Measurements from ENCODE around the gene IL4R.

Gene IL4R

GRCh38 chr16:27333104-27333503 lies 19.3 kb downstream of the IL4R start:
- Histone ChIP-seq H3K4me3 (IDR thresholded peaks at IDR 0.05; ENCODE audit: insufficient read depth, low read depth, low read length) (no peak overlapping the region), H3K27ac (no peak overlapping the region), H3K36me3 (ENCODE audit: insufficient read depth) (no peaks in the 10 kb centered on the region), H3K4me1 (ENCODE audit: low read depth, poor library complexity, severe bottlenecking) (no peaks in the 10 kb centered on the region), H3K27me3 (ENCODE audit: insufficient read depth, low read depth) (no peaks in the 10 kb centered on the region), H4K20me1 (ENCODE audit: insufficient read depth) (no peaks in the 10 kb centered on the region), H3K79me2 (ENCODE audit: insufficient read depth, low read depth) (no peaks in the 10 kb centered on the region), H2AFZ (ENCODE audit: low read depth) (no peak overlapping the region), H3K4me2 (no peak overlapping the region), H3K9ac (no peak overlapping the region)
- TF ChIP-seq CTCF (conservative IDR thresholded peaks at IDR 0.05; ENCODE audit: low read depth, low read length), result no peak

GRCh38 chr16:27333549-27333948 lies 19.8 kb downstream of the IL4R start:
- Histone ChIP-seq H3K9ac (no peak overlapping the region), H4K20me1 (ENCODE audit: insufficient read depth) (no peaks in the 10 kb centered on the region), H3K27ac (no peak overlapping the region), H3K79me2 (ENCODE audit: insufficient read depth, low read depth) (no peaks in the 10 kb centered on the region), H2AFZ (ENCODE audit: low read depth) (no peak overlapping the region), H3K4me1 (ENCODE audit: low read depth, poor library complexity, severe bottlenecking) (no peaks in the 10 kb centered on the region), H3K4me2 (no peak overlapping the region), H3K36me3 (ENCODE audit: insufficient read depth) (no peaks in the 10 kb centered on the region), H3K4me3 (IDR thresholded peaks at IDR 0.05; ENCODE audit: insufficient read depth, low read depth, low read length) (no peak overlapping the region), H3K27me3 (ENCODE audit: insufficient read depth, low read depth) (no peaks in the 10 kb centered on the region)
- no peak for TF ChIP-seq CTCF (conservative IDR thresholded peaks at IDR 0.05; ENCODE audit: low read depth, low read length)

GRCh38 chr16:27334192-27334764 lies 20.5 kb downstream of the IL4R start:
- no peaks in the 10 kb centered on the region for H3K36me3 ChIP-seq (ENCODE audit: insufficient read depth)
- H3K9ac ChIP-seq, result no peak overlapping the region
- H3K27ac ChIP-seq, result no peak overlapping the region
- no peaks in the 10 kb centered on the region for H3K4me1 ChIP-seq (ENCODE audit: low read depth, poor library complexity, severe bottlenecking)
- no peaks in the 10 kb centered on the region for H3K27me3 ChIP-seq (ENCODE audit: insufficient read depth, low read depth)
- no peak overlapping the region for H3K4me2 ChIP-seq
- H3K4me3 ChIP-seq (IDR thresholded peaks at IDR 0.05; ENCODE audit: insufficient read depth, low read depth, low read length), result no peak overlapping the region
- no peaks in the 10 kb centered on the region for H4K20me1 ChIP-seq (ENCODE audit: insufficient read depth)
- no peak overlapping the region for H2AFZ ChIP-seq (ENCODE audit: low read depth)
- TF ChIP-seq CTCF (conservative IDR thresholded peaks at IDR 0.05; ENCODE audit: low read depth, low read length), result no peak
- H3K79me2 ChIP-seq (ENCODE audit: insufficient read depth, low read depth), result no peaks in the 10 kb centered on the region

- no peak for TF ChIP-seq CTCF (conservative IDR thresholded peaks at IDR 0.05; ENCODE audit: low read depth, low read length)
- Histone ChIP-seq H3K4me3 (IDR thresholded peaks at IDR 0.05; ENCODE audit: insufficient read depth, low read depth, low read length) (no peak overlapping the region), H3K4me1 (ENCODE audit: low read depth, poor library complexity, severe bottlenecking) (no peaks in the 10 kb centered on the region), H2AFZ (ENCODE audit: low read depth) (no peak overlapping the region), H3K4me2 (no peak overlapping the region), H3K27ac (no peak overlapping the region), H3K27me3 (ENCODE audit: insufficient read depth, low read depth) (no peaks in the 10 kb centered on the region), H4K20me1 (ENCODE audit: insufficient read depth) (no peaks in the 10 kb centered on the region), H3K79me2 (ENCODE audit: insufficient read depth, low read depth) (no peaks in the 10 kb centered on the region), H3K36me3 (ENCODE audit: insufficient read depth) (no peaks in the 10 kb centered on the region), H3K9ac (no peak overlapping the region)
Observed at GRCh38 chr16:27334838-27335237, 21.1 kb downstream of the IL4R start.

Measured in KMS-11 (cell line).